Ishikawa (cell line): ENCODE results near the gene PNPLA2.

Source experiments
- CEBPB ChIP-seq: IDR thresholded peaks from 2 replicates; pipeline ENCODE4 v1.6.1; 2012
- CREB1 ChIP-seq: IDR thresholded peaks from 2 replicates; pipeline ENCODE4 v1.6.1; 2012; ENCODE audit warnings: low read depth
- EGR1 ChIP-seq: IDR thresholded peaks from 2 replicates; pipeline ENCODE4 v1.6.1; 2012
- EP300 ChIP-seq: IDR thresholded peaks from 2 replicates; pipeline ENCODE4 v1.6.1; 2012; ENCODE audit warnings: borderline replicate concordance
- FOXM1 ChIP-seq: IDR thresholded peaks from 2 replicates; pipeline ENCODE4 v1.6.1; 2012; ENCODE audit warnings: low read depth, borderline replicate concordance
- NFIC ChIP-seq: IDR thresholded peaks from 2 replicates; pipeline ENCODE4 v1.6.1; 2012
- RAD21 ChIP-seq: IDR thresholded peaks from 2 replicates; pipeline ENCODE4 v1.6.1; 2012; ENCODE audit warnings: low read depth
- TAF1 ChIP-seq: IDR thresholded peaks from 2 replicates; pipeline ENCODE4 v1.6.1; 2012; ENCODE audit warnings: low read depth, mild to moderate bottlenecking
- TCF12 ChIP-seq: IDR thresholded peaks from 2 replicates; pipeline ENCODE4 v1.6.1; 2012; ENCODE audit warnings: low read depth
- TEAD4 ChIP-seq: IDR thresholded peaks from 2 replicates; pipeline ENCODE4 v1.6.1; 2012
- YY1 ChIP-seq: IDR thresholded peaks from 2 replicates; pipeline ENCODE4 v1.6.1; 2012; ENCODE audit warnings: low read depth
- ZBTB7A ChIP-seq: IDR thresholded peaks from 2 replicates; pipeline ENCODE4 v1.6.1; 2012; ENCODE audit warnings: low read depth
- TF ChIP-seq, protein P1 (sequence below): IDR thresholded peaks from 2 replicates; pipeline ENCODE4 v1.6.1; 2012; ENCODE audit warnings: low read depth, mild to moderate bottlenecking
- TF ChIP-seq, protein P2 (sequence below): IDR thresholded peaks from 2 replicates; pipeline ENCODE4 v1.6.1; 2012
- TF ChIP-seq, protein P3 (sequence below): IDR thresholded peaks from 2 replicates; pipeline ENCODE4 v1.6.1; 2012

Gene PNPLA2

DNA sequence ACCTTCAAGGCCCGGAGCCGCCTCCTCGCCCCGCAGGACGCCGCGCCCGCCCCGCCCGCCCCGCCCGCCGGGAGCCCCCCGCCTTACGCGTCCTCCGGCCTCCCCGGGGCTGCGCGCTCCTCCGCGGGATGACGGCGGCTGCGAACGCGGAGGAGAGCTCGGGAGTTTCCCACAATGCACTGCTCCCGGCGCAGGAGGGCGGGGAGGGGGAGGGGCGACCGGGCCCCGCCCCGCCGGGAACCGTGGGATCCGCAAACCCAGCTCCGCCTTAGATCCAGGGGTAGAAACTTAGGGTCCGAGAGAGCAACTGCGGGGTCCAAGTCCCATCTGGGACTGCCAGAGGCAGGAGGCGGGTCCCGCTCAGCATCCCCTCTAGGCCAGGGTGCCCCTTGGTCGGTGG, 28.8 kb upstream of the PNPLA2 start, which contains the start of gene CEND1:
TSS of gene CEND1 (minus strand) at position 148 of the 400 bp plus-strand sequence. CDS start 1,514 bp downstream, outside the sequence.
- TF ChIP-seq CREB1, result no peak
- no peak for TF ChIP-seq YY1

DNA sequence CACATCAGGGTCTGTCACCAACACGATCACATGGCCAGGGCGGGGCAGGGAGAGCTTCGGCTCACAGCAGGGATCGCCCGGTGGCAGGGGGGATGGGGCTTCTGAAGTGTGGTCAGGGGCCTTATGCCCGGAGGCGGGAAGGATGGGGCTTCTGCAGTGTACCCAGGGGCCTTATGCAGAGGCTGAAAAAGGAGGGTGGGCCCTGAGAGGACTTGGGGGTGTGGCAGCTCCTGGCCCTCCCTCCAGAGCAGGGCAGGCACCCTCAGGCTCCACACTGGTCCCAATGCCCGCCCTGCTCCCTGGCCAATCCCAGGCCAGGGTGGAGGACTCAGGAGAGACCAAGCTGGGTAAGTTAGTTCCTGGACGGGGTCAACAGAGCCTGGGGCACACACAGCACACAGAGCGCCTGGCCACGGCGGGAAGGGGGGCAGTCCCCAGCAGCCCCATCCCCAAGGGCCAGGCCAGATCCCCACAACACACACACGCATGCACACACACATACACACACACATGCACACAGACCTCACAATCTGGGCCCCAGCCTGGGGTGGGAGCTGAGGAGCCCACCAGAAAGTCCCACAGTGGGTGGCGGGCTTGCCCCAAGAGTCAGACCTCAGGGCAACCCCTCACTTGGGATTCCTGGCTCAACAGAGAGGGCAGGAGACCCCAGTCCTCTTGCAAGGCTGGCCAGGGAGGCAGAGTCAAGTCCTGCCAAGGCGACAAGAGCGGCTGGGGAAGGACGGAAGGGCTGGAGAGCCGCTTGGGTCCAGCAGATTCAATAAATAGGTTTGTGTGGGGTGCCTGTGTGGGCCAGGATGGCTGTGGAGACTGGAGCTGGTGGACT, 27.8 kb upstream of the PNPLA2 start:
- TF ChIP-seq, protein P1, sequence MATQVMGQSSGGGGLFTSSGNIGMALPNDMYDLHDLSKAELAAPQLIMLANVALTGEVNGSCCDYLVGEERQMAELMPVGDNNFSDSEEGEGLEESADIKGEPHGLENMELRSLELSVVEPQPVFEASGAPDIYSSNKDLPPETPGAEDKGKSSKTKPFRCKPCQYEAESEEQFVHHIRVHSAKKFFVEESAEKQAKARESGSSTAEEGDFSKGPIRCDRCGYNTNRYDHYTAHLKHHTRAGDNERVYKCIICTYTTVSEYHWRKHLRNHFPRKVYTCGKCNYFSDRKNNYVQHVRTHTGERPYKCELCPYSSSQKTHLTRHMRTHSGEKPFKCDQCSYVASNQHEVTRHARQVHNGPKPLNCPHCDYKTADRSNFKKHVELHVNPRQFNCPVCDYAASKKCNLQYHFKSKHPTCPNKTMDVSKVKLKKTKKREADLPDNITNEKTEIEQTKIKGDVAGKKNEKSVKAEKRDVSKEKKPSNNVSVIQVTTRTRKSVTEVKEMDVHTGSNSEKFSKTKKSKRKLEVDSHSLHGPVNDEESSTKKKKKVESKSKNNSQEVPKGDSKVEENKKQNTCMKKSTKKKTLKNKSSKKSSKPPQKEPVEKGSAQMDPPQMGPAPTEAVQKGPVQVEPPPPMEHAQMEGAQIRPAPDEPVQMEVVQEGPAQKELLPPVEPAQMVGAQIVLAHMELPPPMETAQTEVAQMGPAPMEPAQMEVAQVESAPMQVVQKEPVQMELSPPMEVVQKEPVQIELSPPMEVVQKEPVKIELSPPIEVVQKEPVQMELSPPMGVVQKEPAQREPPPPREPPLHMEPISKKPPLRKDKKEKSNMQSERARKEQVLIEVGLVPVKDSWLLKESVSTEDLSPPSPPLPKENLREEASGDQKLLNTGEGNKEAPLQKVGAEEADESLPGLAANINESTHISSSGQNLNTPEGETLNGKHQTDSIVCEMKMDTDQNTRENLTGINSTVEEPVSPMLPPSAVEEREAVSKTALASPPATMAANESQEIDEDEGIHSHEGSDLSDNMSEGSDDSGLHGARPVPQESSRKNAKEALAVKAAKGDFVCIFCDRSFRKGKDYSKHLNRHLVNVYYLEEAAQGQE, result no peak
- peak; percentile 47; the same call in 1 of the 2 replicates for TF ChIP-seq ZBTB7A

DNA sequence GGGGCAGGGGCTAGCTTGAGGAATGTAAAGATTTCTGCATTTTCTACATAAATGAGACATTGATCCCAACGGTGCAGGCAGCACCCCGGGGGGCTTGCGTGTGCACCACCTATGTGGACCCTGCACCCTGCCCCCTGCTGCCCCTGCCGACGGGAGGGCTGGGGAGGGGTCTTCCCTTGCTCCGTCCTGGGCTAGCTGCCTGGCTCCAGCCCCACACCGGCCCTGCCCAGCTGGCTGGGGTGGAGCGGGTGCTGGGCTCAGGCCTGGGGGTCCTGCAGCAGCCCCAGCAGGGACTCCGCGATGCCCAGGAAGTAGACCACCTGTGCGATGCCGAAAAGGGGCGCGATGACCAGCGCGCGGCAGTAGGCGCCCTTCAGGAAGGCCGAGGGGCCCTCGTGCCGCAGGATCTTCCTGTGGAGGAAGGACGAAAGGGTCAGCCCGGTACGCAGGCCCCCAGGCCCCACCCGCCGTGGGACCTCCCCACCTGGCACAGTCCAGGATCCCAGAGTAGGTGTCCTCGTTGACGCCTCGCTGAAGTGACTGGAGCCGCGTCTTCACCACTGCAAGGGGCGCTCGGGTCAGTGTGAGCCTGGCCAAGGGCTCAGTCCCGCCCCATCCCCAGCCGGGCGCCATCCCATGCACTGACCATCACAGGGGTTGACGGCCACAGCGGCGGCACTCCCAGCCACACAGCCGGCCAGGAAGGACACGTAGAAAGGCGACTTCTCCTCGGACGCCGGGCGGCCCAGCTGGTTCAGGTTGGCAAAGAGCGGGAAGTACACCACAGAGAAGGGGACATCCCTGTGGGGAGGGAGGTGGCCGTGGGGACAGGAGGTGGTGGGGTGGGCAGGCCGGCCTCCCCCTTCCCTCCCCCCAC, 26.8 kb upstream of the PNPLA2 start:
- TF ChIP-seq CEBPB, result no peak
- TF ChIP-seq, protein P2, sequence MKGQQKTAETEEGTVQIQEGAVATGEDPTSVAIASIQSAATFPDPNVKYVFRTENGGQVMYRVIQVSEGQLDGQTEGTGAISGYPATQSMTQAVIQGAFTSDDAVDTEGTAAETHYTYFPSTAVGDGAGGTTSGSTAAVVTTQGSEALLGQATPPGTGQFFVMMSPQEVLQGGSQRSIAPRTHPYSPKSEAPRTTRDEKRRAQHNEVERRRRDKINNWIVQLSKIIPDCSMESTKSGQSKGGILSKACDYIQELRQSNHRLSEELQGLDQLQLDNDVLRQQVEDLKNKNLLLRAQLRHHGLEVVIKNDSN, result no peak
- no peak for TF ChIP-seq CREB1
- TF ChIP-seq ZBTB7A, result 0 out of 2 replicates have a peak, but pooled peaks have one; percentile 62
- TF ChIP-seq EP300, result no peak

DNA sequence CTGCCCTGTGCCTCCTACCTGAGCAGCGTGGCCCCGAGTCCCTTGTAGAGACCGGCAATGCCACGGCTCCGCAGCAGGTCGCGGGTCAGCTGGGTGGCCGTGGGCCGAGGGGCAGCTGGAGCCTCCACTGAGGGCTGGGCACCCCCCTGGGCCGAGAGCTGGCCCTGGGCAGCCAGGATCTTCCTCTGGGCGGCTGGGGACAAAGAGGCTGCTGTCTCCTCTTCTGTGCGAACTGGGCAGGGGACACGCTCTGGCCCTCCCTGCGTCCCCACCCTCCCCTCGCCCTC, 26.2 kb upstream of the PNPLA2 start:
- TF ChIP-seq EP300, result no peak
- no peak for TF ChIP-seq TEAD4
- no peak for TF ChIP-seq ZBTB7A
- TF ChIP-seq, protein P1, result no peak
- no peak for TF ChIP-seq EGR1
- TF ChIP-seq, protein P3, sequence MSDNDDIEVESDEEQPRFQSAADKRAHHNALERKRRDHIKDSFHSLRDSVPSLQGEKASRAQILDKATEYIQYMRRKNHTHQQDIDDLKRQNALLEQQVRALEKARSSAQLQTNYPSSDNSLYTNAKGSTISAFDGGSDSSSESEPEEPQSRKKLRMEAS, result no peak
- TF ChIP-seq FOXM1, result no peak
- TF ChIP-seq CREB1, result no peak
- no peak for TF ChIP-seq NFIC
- no peak for TF ChIP-seq YY1
- no peak for TF ChIP-seq CEBPB
- TF ChIP-seq TCF12, result no peak
- no peak for TF ChIP-seq TAF1
- no peak for TF ChIP-seq RAD21
- TF ChIP-seq, protein P2, result no peak

DNA sequence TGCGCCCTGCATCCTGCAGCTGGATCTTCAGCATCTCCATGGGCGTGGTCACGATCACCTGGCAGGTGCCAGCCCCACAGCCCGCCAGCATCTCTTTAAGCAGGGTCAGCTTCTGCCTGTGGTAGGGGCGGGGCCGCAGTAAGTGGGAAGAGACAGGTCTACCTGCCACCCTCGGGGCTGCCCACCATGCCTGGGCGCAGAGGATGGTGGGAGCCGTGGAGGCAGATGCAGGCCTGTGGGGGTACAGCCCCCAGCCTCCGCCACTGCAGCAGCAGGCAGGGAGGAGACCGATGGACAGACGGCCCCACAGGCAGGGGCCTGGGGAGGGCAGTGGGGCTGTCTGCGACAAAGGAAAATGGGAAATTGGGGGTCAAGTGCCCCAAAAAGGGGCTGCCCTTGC, 25.8 kb upstream of the PNPLA2 start:
- TF ChIP-seq, protein P1, result no peak
- TF ChIP-seq RAD21 (no peak), YY1 (no peak), EP300 (no peak), TAF1 (no peak), NFIC (no peak), FOXM1 (no peak), TEAD4 (no peak), EGR1 (no peak), CEBPB (no peak)
- TF ChIP-seq, protein P2, result no peak
- TF ChIP-seq, protein P3, result no peak
